OCI-LY7 (cell line): Measurements from ENCODE around the gene SCN5A. TPM values are rescaled to one million over a fixed set of nuclear protein-coding genes. Genes with fewer than 3 reads are reported as not detected.

ENCODE experiments used
- BruUV-seq: library from RNA; stranded (reverse); fragments of 400-500 nt; replicated peaks from 2 replicates; lab custom pipeline; 2021; lab: Mats Ljungman, UMichigan
- CTCF ChIA-PET: fragments of 300-600 bp; sonication (Branson Sonifier 250); formaldehyde crosslinking; loops from one replicate; lab custom pipeline; 2022; ENCODE audit warnings: antibody characterized with exemption; ENCODE audit not compliant: unreplicated experiment; lab: Charles Lee
- POLR2A ChIA-PET: fragments of 300-600 bp; sonication (Branson Sonifier 250); formaldehyde crosslinking; loops from one replicate; lab custom pipeline; 2022; ENCODE audit warnings: antibody characterized with exemption; lab: Charles Lee
- DNase-seq: peaks from one replicate; pipeline ENCODE4 v3.0.0-alpha.2; 2015; ENCODE audit warnings: low spot score
- H2AFZ ChIP-seq: fragments of 200-600 bp; sonication (generic), shearing (Covaris generic); 2 replicates; pipeline ENCODE4 v1.6.1; 2014; ENCODE audit warnings: mild to moderate bottlenecking, antibody characterized with exemption, low read length, moderate library complexity
- H3K27ac ChIP-seq: fragments of 200-600 bp; sonication (generic); 2 replicates; pipeline ENCODE4 v1.5.1; 2014; ENCODE audit warnings: mixed run types, low read depth, mild to moderate bottlenecking, moderate library complexity, low read length, inconsistent platforms; ENCODE audit not compliant: poor library complexity, severe bottlenecking
- H3K36me3 ChIP-seq: fragments of 200-600 bp; sonication (generic); 2 replicates; pipeline ENCODE4 v1.6.1; 2014; ENCODE audit warnings: mild to moderate bottlenecking, antibody characterized with exemption, low read length, moderate library complexity, mixed read lengths; ENCODE audit not compliant: insufficient read depth
- H3K4me1 ChIP-seq: fragments of 200-600 bp; sonication (generic); 2 replicates; pipeline ENCODE4 v1.5.1; 2014; ENCODE audit warnings: mild to moderate bottlenecking, low read length; ENCODE audit not compliant: insufficient read depth, poor library complexity, severe bottlenecking
- H3K4me2 ChIP-seq: fragments of 200-600 bp; sonication (generic); 2 replicates; pipeline ENCODE4 v1.6.1; 2014; ENCODE audit warnings: mild to moderate bottlenecking, low read length
- H3K4me3 ChIP-seq: fragments of 200-600 bp; sonication (generic); 2 replicates; pipeline ENCODE4 v1.5.1; 2014; ENCODE audit warnings: mild to moderate bottlenecking, low read depth, low read length; ENCODE audit not compliant: poor library complexity, severe bottlenecking
- H3K79me2 ChIP-seq: fragments of 200-600 bp; sonication (generic); 2 replicates; pipeline ENCODE4 v1.6.1; 2016; ENCODE audit warnings: low read depth, mild to moderate bottlenecking, low read length, moderate library complexity, mixed read lengths; ENCODE audit not compliant: insufficient read depth
- H3K9me2 ChIP-seq: fragments of 200-600 bp; sonication (generic); 2 replicates; pipeline ENCODE4 v1.6.1; 2016; ENCODE audit warnings: mild to moderate bottlenecking, low read length, mixed read lengths; ENCODE audit not compliant: insufficient read depth
- H3K9me3 ChIP-seq: fragments of 200-600 bp; sonication (generic); 2 replicates; pipeline ENCODE4 v1.6.1; 2014; ENCODE audit warnings: mild to moderate bottlenecking, mixed run types, low read length, mixed read lengths
- H4K20me1 ChIP-seq: fragments of 200-600 bp; sonication (generic); 2 replicates; pipeline ENCODE4 v1.6.1; 2014; ENCODE audit warnings: mild to moderate bottlenecking, antibody characterized with exemption, low read length, moderate library complexity, mixed read lengths; ENCODE audit not compliant: insufficient read depth
- CTCF ChIP-seq: fragments of 200-600 bp; sonication (generic); conservative IDR thresholded peaks from 2 replicates; pipeline ENCODE4 v1.5.1; 2014; ENCODE audit warnings: mild to moderate bottlenecking, antibody characterized with exemption, low read length, moderate library complexity, mixed read lengths
- EZH2phosphoT487 ChIP-seq: fragments of 200-600 bp; sonication (generic); IDR thresholded peaks from 2 replicates; pipeline ENCODE4 v1.6.1; 2018; ENCODE audit warnings: low read depth, borderline replicate concordance, mild to moderate bottlenecking, mixed run types, antibody characterized with exemption, low read length, moderate library complexity, mixed read lengths
- intact Hi-C: fragments of 100-400 bp; cut with micrococcal nuclease; formaldehyde crosslinking; loops from one replicate; pipeline ENCODE4 v1.10.0; 2022; ENCODE audit not compliant: unreplicated experiment
- total RNA-seq, 2 experiments: library from RNA; depleted of rRNA in 1 of 2; stranded (reverse); fragments of >200 nt in 1 of 2; shearing (Covaris generic) in 1 of 2; gene quantifications; 2 replicates each; pipeline ENCODE4 v1.2.3, GENCODE V29; 2014 to 2022

Gene SCN5A
- total RNA-seq, 2 experiments from 2014 or later = not detected

GRCh38 chr3:38564631-38565338 is 84.7 kb downstream of the SCN5A start:
- no peaks in the 10 kb centered on the region for H4K20me1 ChIP-seq
- no peaks in the 10 kb centered on the region for H3K9me2 ChIP-seq
- no peaks in the 10 kb centered on the region for H3K36me3 ChIP-seq
- no peaks in the 10 kb centered on the region for H3K9me3 ChIP-seq
- H3K4me3 ChIP-seq = no peak overlapping the region
- H3K79me2 ChIP-seq = no peaks in the 10 kb centered on the region
- no peak overlapping the region for H3K4me2 ChIP-seq
- ChIA-PET POLR2A (no interaction called here), CTCF (interaction anchor here (0.6 kb wide), 1 partner anchor 66 kb away, joined by 3 read pairs; no protein-coding TSS in a partner anchor)
- intact Hi-C loops = no loop called here
- no TSS peak for BruUV-seq
- no peak overlapping the region for H2AFZ ChIP-seq
- TF ChIP-seq CTCF (no peak), EZH2phosphoT487 (no peak)
- no peak overlapping the region for H3K27ac ChIP-seq
- no peak for DNase-seq
- no peaks in the 10 kb centered on the region for H3K4me1 ChIP-seq

GRCh38 chr3:38563886-38564270 is 85.6 kb downstream of the SCN5A start:
- H3K4me2 ChIP-seq = no peak overlapping the region
- no TSS peak for BruUV-seq
- POLR2A ChIA-PET = no interaction called here
- no peak overlapping the region for H3K27ac ChIP-seq
- CTCF ChIA-PET = no interaction called here
- H4K20me1 ChIP-seq = no peaks in the 10 kb centered on the region
- H3K4me3 ChIP-seq = no peak overlapping the region
- H2AFZ ChIP-seq = no peak overlapping the region
- H3K36me3 ChIP-seq = no peaks in the 10 kb centered on the region
- intact Hi-C loops = no loop called here
- DNase-seq = no peak
- H3K9me2 ChIP-seq = no peaks in the 10 kb centered on the region
- TF ChIP-seq EZH2phosphoT487 = no peak
- no peak for TF ChIP-seq CTCF
- H3K4me1 ChIP-seq = no peaks in the 10 kb centered on the region
- no peaks in the 10 kb centered on the region for H3K9me3 ChIP-seq
- H3K79me2 ChIP-seq = no peaks in the 10 kb centered on the region
